ENCODE data around the gene PSG11.
"Not testable (repeated sequence)": the region's sequence is repeated elsewhere in the genome, so short reads cannot be mapped to it uniquely, and the experiment has no call there.

PSG11 gene

DNA sequence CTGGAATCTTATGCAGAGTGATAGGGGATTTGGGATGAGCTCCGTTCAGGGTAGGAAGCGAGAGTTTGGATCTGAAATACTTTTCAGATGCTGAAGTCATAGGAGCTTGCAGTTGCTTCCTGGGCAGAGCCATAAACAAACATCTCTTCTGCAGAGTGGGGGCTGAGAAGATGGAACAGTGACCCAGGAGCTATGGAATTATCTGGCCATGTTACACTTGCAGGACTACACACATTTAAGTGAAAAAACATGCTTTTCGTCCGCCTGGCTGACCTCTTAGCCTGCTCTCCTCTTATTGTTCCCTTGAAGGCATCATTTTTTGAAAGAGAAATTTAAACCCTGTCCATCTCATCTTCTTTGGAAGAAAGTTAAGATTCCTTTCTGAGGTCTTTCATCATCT is 40.7 kb downstream of the PSG11 start:
- no peak for DNase-seq

DNA sequence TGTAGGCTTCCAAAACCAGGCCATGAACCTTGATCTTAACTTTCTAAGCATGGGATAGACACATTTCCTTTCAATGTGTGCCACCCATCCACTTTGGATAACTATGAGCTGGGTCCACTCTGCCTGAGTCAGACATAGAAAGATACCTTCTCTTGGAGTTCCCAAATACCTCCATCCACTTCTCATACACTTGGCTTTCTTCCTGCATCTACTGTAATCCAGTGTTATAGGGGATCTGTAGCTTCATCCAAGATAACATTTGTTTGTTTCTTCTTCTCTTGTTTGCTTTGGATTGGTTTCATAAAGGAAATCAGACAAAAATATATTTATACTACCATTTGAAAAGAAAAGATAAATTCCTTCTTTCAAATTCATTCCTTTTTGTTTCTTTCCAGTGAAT is 44.2 kb downstream of the PSG11 start:
- not testable (repeated sequence) for DNase-seq

DNA sequence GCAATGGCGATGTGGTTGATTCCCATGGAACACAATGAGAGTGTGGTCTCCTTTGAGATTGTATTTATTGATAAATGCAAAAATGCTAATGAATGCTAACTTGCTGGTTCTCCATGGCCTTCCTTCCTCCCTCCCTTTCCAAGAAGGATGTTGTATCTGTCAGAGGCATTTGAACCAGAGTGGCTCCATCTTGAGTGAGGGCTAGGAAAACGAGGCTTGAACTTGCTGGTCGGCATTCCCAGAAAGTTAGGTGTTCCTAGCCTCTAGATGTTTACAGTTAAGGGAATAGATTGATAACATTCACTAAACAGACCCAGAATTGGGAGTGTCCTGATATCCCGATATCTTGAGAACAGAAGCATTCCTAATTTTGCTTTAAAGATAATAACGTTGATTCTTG is 54.8 kb downstream of the PSG11 start:
- not testable (repeated sequence) for DNase-seq

GRCh38 chr19:42965176-42965575 is 61.1 kb downstream of the PSG11 start:
- no peak for DNase-seq

- DNase-seq, result no peak
Observed at GRCh38 chr19:42961119-42961518, 65.2 kb downstream of the PSG11 start.

Data from NCI-H2171 (cell line).